HG03457 (cell line): ENCODE results near the gene SRSF1.
"Not testable (repeated sequence)": the region's sequence is repeated elsewhere in the genome, so short reads cannot be mapped to it uniquely, and the experiment has no call there.

Source experiments
- ATAC-seq: cut with Tn5 transposase; IDR thresholded peaks from one replicate; pipeline ENCODE4 v1.9.1; 2021; ENCODE audit warnings: moderate number of reproducible peaks; ENCODE audit not compliant: unreplicated experiment

SRSF1 gene, protein sequence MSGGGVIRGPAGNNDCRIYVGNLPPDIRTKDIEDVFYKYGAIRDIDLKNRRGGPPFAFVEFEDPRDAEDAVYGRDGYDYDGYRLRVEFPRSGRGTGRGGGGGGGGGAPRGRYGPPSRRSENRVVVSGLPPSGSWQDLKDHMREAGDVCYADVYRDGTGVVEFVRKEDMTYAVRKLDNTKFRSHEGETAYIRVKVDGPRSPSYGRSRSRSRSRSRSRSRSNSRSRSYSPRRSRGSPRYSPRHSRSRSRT

DNA sequence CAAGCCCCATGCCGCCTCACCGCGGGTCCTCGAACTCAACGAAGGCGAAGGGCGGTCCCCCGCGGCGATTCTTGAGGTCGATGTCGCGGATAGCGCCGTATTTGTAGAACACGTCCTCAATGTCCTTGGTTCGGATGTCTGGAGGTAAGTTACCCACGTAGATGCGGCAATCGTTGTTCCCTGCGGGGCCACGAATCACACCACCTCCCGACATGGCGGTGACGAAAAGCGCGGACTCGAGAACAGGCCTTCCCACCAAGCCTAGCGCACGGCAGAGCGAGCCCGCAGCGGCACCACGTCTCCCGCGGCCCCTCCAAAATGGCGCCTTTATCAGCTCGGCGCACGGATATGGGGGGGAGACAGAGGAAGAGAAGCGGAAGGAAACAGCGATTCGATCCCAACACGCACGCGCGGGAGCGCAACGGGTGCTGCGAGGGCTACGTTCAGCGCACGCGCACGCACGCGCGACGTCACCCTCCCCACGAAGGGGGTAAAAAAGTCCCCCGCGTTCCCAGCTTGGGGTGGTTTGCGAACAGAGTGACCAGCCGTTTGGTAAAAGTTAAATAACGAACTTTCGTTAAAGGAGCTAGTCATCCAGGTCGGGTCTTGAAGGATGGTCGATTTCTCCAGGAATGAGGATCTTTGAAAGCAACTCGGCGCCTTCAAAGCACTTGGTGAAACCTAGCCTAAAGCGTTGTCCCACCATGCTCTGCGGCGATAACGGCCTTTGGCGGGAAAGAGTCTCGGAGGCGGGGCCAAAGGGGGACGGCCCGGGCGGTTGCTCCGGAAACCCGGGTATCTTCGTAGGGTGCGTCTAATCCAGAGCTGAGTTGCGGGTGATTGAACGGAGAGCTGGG is at the start of gene SRSF1:
TSS of gene SRSF1 (minus strand) at position 323 of the 857 bp plus-strand sequence. CDS start at position 214, 109 bp downstream.
- ATAC-seq, result peak; percentile 81

DNA sequence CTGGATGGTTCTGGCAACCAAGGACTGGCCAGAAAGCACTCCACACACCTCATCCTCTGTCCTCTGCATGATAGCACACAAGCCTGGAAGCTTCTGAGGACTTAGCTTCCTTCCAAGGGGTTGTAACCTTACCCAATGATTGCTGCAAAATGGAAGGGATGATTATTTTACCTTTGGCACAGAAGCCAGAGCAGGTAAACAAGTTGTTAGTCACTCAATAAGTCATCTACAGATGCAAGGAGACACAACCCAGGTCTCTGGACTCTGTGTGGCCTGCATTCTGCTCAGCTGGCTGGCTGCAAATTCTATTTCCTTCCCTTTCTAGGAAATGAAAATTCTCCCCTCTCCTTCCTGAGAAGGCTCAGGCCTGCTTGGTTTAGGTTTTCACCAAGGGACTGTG is 49.4 kb upstream of the SRSF1 start:
- no peak for ATAC-seq

DNA sequence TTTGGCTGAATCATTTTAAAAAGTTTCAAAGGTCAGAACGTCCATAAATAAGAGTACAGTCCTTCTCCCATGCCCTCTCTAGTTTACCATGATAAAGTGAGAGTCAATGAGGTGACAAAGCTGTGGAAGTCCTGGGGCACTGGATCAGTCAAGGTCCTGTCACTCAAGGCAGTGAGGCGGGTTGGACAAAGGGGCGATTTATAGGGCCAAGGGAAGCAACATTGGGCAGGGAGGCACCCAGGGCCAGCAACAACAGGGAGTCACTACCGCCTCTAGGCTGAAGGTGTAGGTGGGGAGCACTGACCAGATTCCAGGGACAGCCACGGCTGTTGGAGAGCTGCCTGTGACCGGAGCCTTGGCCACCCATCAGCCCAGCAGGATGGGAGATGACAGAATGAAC is 47.6 kb upstream of the SRSF1 start:
- ATAC-seq, result no peak

DNA sequence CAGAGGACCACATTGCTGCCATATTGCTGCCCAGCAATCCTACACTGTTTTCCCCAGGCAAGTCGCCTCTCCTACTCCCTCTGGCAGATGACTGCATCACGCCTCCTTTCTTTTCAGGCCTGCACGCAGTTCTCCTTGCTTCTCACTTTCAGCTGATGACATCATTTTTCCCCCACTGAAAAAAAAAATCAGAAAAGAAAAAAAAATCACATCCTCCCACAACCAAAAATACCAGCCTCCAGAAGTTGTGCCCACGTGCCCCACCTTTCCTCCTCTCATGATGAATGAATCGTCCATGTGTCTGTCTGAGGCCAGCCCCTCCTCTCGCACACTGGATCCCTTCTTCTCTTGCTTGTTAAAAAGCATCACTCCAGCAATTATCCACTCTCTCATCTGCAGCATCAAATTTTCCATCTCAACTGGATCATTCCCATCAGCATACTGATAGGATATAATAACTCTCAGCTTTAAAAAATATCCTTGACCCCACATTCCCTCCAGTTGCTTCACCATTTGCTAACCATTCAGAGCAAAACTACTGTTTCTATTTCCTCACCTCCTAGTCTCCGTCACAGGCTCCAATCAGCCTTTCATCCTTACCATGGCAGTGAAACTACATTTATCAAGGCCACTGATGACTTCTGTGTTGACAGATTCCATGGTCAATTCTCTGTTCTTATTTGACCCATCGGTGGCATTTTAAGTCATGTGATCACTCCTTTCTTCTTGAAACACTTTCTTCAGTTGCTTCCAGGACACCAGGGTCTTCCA is 46.1 kb upstream of the SRSF1 start:
- no peak for ATAC-seq

DNA sequence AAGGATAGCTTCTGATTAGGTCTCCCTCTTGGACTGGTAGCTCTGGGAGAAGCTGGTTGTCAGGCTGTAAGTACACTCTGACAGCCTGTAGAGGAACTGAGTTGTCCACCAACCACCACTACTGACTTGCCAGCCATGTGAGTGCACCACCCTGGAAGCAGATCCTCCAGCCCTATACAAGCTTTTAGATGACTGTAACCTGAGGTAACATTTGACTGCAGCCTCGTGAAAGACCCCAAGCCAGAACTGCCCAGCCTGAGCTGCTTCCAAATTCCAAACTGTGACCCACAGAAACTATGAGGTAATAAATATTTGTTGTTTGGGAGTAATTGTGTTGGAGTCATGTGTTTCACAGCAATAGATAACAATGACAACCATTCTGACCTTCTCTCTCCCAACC is 45.4 kb upstream of the SRSF1 start:
- ATAC-seq, result no peak

DNA sequence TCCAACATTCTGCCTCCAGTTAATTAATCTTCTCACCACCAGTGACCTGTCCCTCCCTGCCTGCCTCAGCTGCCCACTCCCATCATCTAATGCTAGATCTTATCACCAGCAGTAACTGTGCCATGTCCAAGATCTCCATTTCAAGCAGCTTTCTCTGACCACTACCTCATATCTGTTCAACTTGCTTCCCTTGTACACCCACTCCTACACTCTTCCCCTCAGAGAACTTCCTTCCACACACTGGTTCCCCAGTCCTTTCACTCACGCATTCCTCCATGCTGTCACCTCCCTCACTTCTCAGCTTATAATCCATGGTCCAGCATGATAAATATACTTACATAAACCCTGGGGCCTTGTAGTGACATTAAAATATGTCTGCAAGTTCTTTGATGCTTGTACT is 44.4 kb upstream of the SRSF1 start:
- ATAC-seq, result no peak

DNA sequence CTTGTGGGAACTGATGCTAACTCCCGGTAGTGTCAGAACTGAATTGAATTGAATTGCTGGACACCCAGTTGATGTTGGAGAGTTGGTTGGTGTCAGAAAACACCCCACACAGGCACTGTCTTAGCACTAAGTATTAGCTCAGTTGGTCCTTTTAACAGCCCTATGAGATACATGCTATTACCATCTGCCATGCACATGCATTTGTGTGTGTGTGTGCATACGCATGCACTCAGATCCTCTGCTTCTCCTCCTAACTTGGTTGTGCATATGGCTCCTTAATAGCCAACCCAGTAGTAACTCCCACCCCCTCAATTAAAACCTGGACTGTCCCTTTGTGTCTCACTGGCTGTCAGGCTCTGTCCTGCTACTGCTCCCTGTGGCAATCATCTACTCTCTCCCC is 43.9 kb upstream of the SRSF1 start:
- no peak for ATAC-seq

DNA sequence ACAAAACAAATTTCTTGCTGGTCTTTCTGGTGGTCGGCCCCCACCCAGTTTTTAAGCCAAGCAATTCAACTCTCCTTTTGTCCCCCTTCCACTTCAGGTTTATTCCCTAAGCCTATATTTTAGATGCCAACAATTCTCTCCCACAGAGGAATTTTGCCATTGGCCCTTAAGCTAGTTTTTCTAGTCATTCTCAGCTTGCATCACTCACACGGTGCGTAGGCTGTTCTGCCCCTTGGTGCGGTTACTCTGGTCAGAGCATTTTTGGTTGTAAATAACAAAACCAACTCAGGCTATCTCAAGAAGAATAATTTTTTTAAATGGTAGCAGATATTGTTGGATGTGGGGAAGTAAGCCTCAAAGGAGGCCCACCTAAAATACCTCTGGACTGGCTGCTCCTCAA is 42.5 kb upstream of the SRSF1 start:
- ATAC-seq, result no peak

DNA sequence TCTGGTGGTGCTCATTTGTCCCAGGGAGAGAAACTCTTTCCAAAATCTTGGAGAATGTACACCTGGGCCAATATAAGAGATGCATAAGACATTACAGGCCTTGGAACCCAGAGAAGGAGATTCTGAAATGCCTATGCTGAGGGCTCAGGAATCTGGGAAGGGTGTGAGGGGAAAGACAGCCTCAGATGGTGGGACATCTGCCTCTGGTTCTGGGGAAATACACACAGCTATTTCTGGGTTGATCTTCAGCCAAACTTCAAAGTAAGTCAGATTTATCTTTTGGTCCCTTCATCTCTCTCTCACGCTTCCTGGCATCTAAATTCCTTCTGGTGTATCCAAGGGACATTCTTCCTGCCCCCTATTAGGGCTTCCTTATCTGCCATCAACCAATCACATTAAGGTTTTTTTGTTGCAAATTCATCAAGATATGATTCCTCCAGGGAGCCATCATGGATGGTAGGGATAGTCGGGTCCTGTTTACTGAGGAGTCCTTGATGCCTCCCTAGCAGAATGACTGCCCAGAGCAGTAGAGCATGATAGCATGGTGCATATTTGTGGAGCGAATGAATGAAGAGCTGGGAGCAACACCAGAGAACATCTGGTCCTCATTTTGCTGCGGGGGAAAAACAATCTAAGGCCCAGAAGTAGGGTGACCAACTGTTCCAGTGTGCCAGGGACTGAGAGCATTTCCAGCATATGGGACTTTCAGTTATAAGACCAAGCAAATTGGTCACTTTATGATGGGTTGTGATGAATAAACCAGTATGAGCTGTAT is 40.5 kb upstream of the SRSF1 start:
- no peak for ATAC-seq

DNA sequence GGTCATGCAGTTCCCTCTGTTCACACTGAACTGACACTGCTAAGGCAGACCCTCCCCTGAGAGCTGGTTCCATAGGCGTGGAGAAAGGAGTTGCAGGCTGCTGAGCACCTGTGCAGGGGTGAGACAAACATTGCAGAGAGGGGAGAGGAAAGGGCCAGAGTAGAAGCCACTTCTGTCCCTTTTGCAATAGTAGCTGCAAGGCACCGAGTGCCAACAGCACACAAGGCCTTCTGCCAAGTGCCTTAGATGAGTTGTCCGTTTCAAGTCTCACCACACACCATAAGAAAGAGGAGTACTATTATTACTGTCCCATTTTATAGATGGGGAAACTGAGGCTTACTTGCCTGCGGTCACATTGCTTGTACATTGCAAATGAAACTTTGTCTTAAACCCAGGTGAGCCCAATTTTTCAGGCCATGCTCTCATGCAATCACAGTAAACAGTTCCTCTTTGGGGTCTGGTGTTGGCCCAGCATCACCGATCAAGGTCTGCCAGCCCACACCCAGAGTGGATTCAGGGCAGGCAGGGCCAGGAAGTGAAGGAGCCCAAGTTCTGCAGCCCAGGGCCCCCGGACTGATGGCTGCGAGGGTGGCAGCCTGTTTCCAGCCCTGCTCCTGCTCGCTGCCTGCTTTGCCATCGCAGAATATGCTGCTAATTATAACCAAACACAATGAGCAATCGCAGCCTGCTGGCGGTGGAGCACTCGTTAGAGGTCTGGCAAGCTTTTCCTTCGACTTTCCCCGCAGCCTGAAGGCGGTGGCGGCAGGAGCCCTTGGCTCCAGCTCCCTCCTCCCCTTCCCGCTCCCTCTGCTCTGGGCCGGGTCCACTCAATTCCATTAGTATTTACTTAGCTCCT is 39.4 kb upstream of the SRSF1 start:
- no peak for ATAC-seq

DNA sequence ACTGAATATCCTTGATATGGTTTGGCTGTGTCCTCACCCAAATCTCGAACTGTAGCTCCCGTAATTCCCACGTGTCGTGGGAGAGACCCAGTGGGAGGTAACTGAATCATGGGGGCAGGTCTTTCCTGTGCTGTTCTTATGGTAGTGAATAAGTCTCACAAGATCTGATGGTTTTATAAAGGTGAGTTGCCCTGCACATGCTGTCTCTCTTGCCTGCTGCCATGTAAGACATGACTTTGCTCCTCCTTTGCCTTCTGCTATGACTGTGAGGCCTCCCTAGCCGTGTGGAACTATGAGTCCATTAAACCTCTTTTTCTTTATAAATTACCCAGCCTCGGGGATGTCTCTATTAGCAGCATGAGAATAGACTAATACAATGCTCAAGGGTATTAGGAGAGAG is 37.2 kb upstream of the SRSF1 start:
- not testable (repeated sequence) for ATAC-seq

DNA sequence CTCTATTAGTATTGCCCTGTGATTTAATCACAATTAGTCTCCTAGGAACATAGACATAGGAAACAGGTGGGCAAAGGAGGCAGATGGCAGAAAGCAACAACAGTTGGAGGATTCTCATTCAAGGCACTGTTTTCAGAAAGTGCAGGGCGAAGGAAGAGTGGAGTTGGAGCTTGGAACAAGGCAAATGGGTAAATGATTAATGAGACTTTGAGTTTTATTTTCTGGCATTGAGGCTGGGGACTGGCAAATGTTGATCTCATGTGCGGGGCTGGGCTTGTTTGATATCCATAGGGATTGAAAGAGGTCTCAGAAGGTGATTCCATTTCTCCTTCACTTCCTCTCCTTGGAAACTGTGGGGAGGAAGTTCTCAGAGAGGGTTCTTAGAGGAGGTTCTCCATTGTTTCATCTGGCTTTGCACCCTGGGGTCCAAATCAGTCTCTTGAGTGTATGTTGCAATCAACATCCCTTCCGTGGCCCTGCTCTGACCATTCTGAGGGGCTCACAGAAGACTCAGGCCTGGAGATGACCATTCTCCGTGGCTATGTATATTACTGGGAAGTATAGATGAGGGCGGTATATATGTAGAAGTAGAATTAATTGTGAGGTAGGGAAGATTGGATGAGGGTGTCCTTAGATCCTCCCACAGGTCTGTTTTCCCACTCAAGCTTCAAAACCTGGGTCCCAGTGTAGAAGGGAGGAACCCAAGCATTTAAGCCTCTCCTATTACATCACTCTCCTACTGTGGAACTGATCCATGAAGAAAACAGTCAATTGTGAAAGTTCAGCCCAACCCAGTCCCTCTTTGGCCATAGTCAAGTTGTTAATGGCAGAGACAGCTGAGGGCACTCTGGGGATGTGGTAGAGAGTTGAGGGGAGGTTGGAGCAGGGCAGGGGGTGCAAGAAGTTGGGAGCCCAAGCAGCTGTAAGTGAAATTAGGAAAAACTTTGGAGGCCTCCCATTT is 36.5 kb upstream of the SRSF1 start:
- no peak for ATAC-seq

DNA sequence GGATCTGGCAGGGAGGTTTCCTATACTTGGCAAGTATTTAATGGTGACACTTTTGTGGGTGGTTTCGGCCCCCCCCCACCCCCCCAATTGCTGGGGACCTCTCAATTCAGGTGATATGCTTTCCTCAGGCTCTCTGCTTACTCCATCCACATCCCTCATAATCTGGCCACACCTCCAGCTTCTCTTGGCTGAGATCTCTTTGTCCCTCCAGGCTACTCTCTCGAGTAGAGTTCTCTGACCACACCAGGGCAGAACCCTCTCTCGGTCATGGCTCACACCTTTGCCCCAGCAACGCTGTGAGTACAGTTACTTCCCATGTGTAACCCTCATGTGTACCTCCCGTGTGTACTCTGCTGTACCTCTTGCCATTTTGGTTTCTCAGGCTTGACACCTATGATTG is 34.1 kb upstream of the SRSF1 start:
- ATAC-seq, result no peak

DNA sequence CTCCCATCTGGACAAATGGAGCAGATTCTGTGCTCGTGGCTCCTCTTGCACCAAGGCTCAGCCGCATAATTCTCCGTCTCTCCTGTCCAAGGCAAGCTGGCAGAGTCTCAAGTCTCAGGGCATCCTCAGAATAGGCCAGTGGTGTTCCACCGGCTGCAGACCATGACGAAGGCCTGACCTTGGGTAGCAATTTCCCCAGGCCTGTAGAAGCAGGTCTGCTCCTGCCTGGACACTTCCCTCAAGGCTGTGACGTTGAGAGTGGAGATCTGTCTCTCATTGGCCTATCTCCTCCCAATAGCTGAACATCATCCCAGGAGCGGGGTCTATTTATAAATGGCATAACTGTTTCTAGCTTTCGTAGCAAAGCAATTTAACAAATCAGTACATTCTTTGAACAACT is 33.3 kb upstream of the SRSF1 start:
- ATAC-seq, result no peak

DNA sequence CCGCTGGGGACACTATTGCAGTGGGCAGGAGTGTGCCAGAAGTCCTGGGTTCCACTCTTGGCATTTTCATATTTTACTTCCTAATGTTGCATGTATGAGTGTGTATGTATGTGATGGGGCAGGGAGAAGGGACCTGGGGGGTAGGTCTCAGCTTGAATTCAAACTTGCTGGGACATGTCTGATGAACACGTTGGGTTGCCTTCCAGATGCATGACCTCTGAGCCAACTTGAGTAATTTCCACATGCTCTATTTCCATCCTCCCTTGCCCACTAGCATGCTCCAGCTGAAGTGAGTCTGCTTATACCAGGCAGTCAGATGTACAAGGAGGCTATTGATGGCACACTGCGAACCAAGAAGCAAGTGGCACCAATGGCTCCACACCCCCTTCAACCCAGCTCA is 32.9 kb upstream of the SRSF1 start:
- no peak for ATAC-seq

DNA sequence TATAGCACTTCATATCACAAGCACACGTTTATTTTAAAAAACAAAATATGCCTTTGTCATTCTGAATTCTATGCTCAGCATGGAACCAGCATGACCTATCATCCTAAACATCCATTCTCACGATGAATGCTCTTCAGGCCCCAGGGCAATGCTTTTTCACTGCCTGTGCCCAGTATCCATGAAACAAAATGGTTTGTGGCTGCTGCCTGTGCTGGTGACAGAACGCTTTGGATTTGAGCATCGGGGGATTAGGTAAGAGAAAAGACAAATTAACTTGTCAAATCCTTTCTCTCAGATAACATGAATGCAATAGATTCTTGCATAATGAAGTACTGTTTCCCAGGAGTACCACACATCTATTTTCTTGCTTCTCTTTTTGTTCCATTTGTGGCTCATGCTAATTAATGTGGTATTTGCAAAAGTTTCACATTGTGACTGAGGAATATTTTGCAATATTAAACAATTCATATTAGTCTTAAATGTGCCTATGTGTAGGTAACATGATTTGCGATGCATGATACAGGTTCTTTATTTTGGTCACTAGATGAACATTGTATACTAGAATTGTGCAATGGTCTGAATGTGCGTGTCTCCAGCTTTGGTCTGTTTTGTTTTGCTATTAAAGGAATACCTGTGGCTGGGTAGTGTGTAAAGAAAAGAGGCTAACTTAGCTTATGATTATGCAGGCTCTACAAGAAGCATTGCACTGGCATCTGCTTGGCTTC is 25.8 kb upstream of the SRSF1 start:
- no peak for ATAC-seq

DNA sequence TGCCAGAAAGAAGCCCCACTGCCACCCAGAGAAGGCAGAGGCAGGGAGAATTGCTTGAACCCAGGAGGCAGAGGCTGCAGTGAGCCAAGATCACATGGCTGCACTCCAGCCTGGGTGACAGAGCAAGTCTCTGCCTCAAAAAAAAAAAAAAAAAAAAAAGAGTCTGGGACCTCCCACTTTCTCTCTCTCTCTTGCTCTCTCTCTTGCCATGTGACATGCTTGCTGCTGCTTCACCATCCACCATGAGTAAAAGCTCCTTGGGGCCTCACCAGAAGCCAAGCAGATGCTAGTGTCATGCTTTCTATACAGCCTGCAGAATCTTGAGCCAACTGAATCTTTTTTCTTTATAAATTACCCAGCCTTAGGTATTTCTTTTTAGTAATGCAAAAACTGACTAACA is 21.5 kb upstream of the SRSF1 start:
- ATAC-seq, result no peak

DNA sequence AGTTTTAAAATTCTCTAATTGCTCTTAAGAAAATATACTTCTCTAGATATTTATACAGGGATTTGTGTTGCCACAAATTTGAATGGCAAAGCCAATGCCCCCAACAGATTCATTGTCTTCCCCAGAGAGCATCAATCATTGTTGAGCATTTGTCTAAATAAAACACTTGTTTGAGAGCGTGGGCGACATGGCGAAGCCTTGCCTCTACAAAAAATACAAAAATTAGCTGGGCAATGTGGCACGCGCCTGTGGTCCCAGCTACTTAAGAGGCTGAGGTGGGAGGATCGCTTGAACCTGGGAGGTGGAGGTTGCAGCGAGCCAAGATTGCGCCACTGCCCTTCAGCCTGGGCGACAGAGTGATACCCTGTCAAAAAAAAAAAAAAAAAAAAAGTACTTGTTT is 13.4 kb upstream of the SRSF1 start:
- no peak for ATAC-seq
